ENCODE results near the gene MAPK14. TPM values are rescaled to one million over a fixed set of nuclear protein-coding genes. Genes with fewer than 3 reads are reported as not detected.

MAPK14 gene
- total RNA-seq, 1 experiment from 2014 or later = 60.9 TPM

- Mint-ChIP-seq H3K36me3 (ENCODE audit: insufficient read depth, unreplicated experiment) (no peaks in the 10 kb centered on the region), H3K4me1 (ENCODE audit: low read depth, unreplicated experiment) (peaks cover 20% of the 10 kb centered on the region), H3K27ac (ENCODE audit: unreplicated experiment) (no peak overlapping the region), H3K4me3 (ENCODE audit: low read depth, unreplicated experiment) (no peak overlapping the region), H3K27me3 (ENCODE audit: unreplicated experiment) (no peaks in the 10 kb centered on the region), H3K9me3 (ENCODE audit: low read depth, unreplicated experiment) (no peaks in the 10 kb centered on the region)
- DNase-seq = no peak
- CTCF ChIA-PET = interaction anchor here (0.6 kb wide), 1 partner anchor 368 kb away, joined by 5 read pairs; no protein-coding TSS in a partner anchor
- BruUV-seq (replicated peaks) = no TSS peak
- intact Hi-C loops (cut with micrococcal nuclease; ENCODE audit: unreplicated experiment) = no loop called here
- TF ChIP-seq CTCF (IDR thresholded peaks at IDR 0.05; ENCODE audit: unreplicated experiment) = no peak
Observed at GRCh38 chr6:36061236-36061635, 33.6 kb downstream of the MAPK14 start.

GRCh38 chr6:36062247-36062646 lies 34.6 kb downstream of the MAPK14 start:
- no peak for TF ChIP-seq CTCF (IDR thresholded peaks at IDR 0.05; ENCODE audit: unreplicated experiment)
- intact Hi-C loops (cut with micrococcal nuclease; ENCODE audit: unreplicated experiment) = no loop called here
- Mint-ChIP-seq H3K27ac (ENCODE audit: unreplicated experiment) (no peak overlapping the region), H3K4me1 (ENCODE audit: low read depth, unreplicated experiment) (peaks cover 30% of the 10 kb centered on the region), H3K4me3 (ENCODE audit: low read depth, unreplicated experiment) (no peak overlapping the region), H3K27me3 (ENCODE audit: unreplicated experiment) (no peaks in the 10 kb centered on the region), H3K36me3 (ENCODE audit: insufficient read depth, unreplicated experiment) (no peaks in the 10 kb centered on the region), H3K9me3 (ENCODE audit: low read depth, unreplicated experiment) (no peaks in the 10 kb centered on the region)
- DNase-seq = no peak
- no TSS peak for BruUV-seq (replicated peaks)
- CTCF ChIA-PET = no interaction called here

- no peak overlapping the region for H3K27ac Mint-ChIP-seq (ENCODE audit: unreplicated experiment)
- no peak overlapping the region for H3K4me3 Mint-ChIP-seq (ENCODE audit: low read depth, unreplicated experiment)
- peaks cover 43% of the 10 kb centered on the region for H3K4me1 Mint-ChIP-seq (ENCODE audit: low read depth, unreplicated experiment)
- peaks cover 3% of the 10 kb centered on the region for H3K9me3 Mint-ChIP-seq (ENCODE audit: low read depth, unreplicated experiment)
- DNase-seq = peak; percentile 7
- TF ChIP-seq CTCF (IDR thresholded peaks at IDR 0.05; ENCODE audit: unreplicated experiment) = no peak
- CTCF ChIA-PET = no interaction called here
- no TSS peak for BruUV-seq (replicated peaks)
- intact Hi-C loops (cut with micrococcal nuclease; ENCODE audit: unreplicated experiment) = no loop called here
- no peaks in the 10 kb centered on the region for H3K27me3 Mint-ChIP-seq (ENCODE audit: unreplicated experiment)
- no peaks in the 10 kb centered on the region for H3K36me3 Mint-ChIP-seq (ENCODE audit: insufficient read depth, unreplicated experiment)
Observed at GRCh38 chr6:36063318-36064060, 35.9 kb downstream of the MAPK14 start.

GRCh38 chr6:36064770-36065396 lies 37.3 kb downstream of the MAPK14 start:
- no peak overlapping the region for H3K4me3 Mint-ChIP-seq (ENCODE audit: low read depth, unreplicated experiment)
- H3K9me3 Mint-ChIP-seq (ENCODE audit: low read depth, unreplicated experiment) = peaks cover 3% of the 10 kb centered on the region
- BruUV-seq (replicated peaks) = no TSS peak
- no peak for TF ChIP-seq CTCF (IDR thresholded peaks at IDR 0.05; ENCODE audit: unreplicated experiment)
- H3K36me3 Mint-ChIP-seq (ENCODE audit: insufficient read depth, unreplicated experiment) = no peaks in the 10 kb centered on the region
- H3K27me3 Mint-ChIP-seq (ENCODE audit: unreplicated experiment) = no peaks in the 10 kb centered on the region
- intact Hi-C loops (cut with micrococcal nuclease; ENCODE audit: unreplicated experiment) = loop anchor here (5.0 kb wide), 1 partner anchor 38 kb away; the partner anchor contains the start of gene MAPK14
- H3K4me1 Mint-ChIP-seq (ENCODE audit: low read depth, unreplicated experiment) = peaks cover 47% of the 10 kb centered on the region
- no peak for DNase-seq
- CTCF ChIA-PET = no interaction called here
- H3K27ac Mint-ChIP-seq (ENCODE audit: unreplicated experiment) = no peak overlapping the region
